Embryonic facial prominence (tissue), 1 donor: Measurements from ENCODE around the gene SLC17A4.

ENCODE experiments used
- DNase-seq: peaks from one replicate; pipeline ENCODE4 v3.0.0-alpha.2; 2016; ENCODE audit errors: extremely low spot score

Gene SLC17A4, protein sequence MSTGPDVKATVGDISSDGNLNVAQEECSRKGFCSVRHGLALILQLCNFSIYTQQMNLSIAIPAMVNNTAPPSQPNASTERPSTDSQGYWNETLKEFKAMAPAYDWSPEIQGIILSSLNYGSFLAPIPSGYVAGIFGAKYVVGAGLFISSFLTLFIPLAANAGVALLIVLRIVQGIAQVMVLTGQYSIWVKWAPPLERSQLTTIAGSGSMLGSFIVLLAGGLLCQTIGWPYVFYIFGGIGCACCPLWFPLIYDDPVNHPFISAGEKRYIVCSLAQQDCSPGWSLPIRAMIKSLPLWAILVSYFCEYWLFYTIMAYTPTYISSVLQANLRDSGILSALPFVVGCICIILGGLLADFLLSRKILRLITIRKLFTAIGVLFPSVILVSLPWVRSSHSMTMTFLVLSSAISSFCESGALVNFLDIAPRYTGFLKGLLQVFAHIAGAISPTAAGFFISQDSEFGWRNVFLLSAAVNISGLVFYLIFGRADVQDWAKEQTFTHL

DNA sequence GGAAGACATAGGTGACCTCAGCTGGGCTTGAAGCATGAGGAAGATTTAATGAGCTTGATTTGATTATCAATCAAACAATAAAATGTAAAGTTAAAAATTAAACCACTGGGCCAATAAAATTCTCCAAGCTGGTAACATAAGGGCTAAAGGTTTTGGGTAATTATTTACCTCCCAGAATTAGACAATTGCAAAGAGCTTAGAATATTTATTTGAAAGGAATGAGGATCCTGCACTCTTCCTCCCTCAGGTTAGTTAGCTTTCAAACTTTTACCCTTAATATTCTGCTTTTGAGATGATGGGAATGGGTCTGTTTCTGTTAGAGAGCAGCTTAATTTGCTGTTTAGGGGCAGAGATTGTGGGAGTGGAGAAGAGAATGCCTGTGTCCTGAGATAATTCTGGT is at the start of gene SLC17A4:
TSS of gene SLC17A4 (plus strand) at position 208 of the 400 bp plus-strand sequence. CDS start 7,221 bp downstream, outside the sequence.
- no peak for DNase-seq

GRCh38 chr6:25706314-25707014 is 48.1 kb upstream of the SLC17A4 start:
- no peak for DNase-seq

- no peak for DNase-seq
Observed at GRCh38 chr6:25709761-25710160, 44.8 kb upstream of the SLC17A4 start.

GRCh38 chr6:25710287-25710686 is 44.3 kb upstream of the SLC17A4 start:
- no peak for DNase-seq

- DNase-seq: no peak
Observed at GRCh38 chr6:25713824-25714223, 40.7 kb upstream of the SLC17A4 start.

- DNase-seq: no peak
Observed at GRCh38 chr6:25714765-25715164, 39.8 kb upstream of the SLC17A4 start.

GRCh38 chr6:25715794-25716193 is 38.7 kb upstream of the SLC17A4 start:
- no peak for DNase-seq

DNA sequence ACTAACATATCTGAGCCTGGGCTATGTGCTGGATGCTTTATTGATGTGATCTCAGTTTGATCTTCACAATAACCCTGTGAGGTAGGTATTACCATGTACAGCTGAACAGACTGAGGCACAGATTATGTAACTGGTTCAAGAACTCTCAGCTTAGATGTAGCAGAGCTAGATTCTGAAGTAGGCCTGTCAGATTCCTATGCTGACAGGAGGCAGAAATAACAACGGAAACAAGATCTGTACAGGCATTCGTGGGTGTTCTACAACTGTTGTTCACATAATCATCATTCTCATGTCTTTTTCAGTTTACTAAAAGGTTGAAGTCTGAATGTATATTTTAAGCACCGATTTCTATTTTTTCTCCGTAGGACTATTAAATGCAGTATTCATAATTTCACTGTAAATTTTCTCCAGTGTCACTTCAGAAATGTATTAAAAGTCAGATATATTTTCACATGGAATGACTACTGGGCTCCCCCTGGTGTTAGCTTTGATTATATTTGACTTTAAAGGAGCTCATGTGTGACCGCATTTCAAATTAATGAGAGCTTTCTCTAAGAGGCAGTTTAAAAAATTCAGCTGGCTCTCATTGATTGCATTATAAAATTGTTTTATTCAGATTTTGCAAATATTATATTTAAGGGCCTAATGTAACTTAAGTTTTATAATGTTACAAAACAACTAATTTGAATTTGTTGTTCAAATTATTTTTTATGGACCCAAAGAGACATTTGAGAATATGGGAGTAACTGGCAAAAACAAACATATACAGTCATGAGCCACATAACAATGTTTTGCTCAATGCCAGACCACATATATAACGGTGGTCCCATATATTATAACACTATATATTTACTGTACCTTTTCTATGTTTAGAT is 36.4 kb upstream of the SLC17A4 start:
- peak; percentile 22 for DNase-seq

DNA sequence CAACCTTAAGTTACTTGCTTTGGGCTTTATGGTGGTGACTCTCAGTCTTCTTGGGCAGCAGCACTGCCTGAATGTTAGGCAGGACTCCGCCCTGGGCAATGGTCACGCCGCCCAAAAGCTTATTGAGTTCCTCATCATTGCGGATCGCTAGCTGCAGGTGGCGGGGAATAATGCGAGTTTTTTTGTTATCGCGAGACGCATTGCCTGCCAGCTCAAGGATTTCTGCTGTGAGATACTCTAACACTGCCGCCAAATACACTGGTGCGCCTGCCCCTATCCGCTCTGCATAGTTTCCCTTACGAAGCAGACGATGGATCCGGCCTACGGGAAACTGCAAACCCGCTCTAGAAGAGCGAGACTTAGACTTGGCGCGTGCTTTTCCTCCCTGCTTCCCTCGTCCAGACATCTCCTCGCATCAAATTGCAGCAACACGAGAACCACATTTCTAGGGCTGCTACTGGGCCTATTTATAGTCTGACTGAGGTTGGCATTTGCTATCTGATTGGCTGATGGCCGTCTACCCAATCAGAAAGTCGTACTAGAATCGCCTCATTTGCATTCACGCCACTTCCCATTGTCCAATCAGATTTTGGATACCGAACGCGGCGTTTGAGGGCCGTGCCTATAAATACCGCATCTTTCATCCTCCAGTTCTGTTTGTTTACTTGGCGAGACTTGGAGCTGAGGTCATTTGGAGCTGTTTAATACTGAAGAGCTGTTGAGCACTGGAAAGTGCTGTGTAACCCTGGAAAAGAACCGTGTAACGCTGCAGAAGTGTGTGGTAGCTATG is 28.2 kb upstream of the SLC17A4 start:
- no peak for DNase-seq

- DNase-seq: no peak
Observed at GRCh38 chr6:25727028-25727427, 27.5 kb upstream of the SLC17A4 start.

DNA sequence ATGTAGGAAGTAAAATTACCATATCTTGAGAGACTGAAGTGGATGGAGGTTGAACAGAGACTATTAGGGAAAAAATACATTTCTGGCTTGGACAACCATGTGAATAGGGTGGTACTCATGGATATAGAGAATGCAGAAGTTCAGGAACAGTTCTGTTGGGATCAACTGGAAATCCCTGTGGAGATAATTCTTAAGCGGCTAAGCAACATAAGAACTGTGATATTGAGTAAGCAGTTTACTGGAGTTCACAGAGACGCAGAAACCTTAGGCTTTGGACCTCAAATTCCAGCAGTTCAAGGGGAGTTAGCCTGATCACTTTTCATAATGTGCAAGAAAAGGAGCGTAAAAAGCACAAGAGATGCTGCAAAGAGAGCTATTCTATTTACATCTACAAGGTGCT is 23.6 kb upstream of the SLC17A4 start:
- DNase-seq: no peak

DNA sequence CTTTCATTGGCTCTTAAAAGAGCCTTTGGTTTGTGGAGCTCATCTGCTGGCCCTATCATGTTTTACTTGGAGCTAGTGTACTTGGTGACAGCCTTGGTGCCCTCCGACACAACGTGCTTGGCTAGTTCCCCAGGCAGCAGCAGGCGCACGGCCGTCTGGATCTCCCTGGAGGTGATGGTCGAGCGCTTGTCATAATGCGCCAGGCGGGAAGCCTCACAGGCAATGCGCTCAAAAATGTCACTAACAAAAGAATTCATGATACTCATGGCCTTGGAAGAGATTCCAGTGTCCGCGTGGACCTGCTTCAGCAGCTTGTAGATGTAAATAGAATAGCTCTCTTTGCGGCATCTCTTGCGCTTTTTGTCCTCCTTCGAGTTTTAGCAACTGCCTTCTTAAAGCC is 22.8 kb upstream of the SLC17A4 start:
- no peak for DNase-seq

- no peak for DNase-seq
Observed at GRCh38 chr6:25732468-25733198, 21.9 kb upstream of the SLC17A4 start.

- DNase-seq: no peak
Observed at GRCh38 chr6:25735261-25735660, 19.3 kb upstream of the SLC17A4 start.

GRCh38 chr6:25743868-25744267 is 10.7 kb upstream of the SLC17A4 start:
- no peak for DNase-seq

GRCh38 chr6:25745836-25746235 is 8.7 kb upstream of the SLC17A4 start:
- no peak for DNase-seq

GRCh38 chr6:25746968-25747367 is 7.6 kb upstream of the SLC17A4 start:
- no peak for DNase-seq

DNA sequence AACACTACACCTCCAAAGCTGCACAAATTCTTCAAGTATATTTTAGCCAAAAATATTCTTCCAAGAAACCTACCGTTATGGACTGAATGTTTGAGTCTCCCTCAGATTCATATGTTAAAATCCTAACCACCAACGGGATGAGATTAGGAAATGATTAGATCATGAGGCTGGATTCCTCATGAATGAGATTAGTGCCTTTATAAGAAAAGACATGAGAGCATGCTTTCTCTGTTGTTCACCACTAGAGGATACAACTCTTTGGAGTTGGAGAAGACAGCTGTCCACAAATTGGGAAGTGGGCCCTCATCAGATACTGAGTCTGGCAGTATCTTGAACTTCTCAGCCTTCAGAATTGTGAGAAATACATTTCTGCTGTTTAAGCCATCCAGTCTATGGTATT is 7.1 kb upstream of the SLC17A4 start:
- no peak for DNase-seq

- no peak for DNase-seq
Observed at GRCh38 chr6:25748049-25748448, 6.5 kb upstream of the SLC17A4 start.
